Measurements from ENCODE around the gene EML6. TPM values are rescaled to one million over a fixed set of nuclear protein-coding genes. Genes with fewer than 3 reads are reported as not detected.

The EML6 gene
- polyA plus RNA-seq, 1 donor (not counting 4 experiments of a cell fraction or from before 2014, with no cell fraction given): 0.96 TPM

DNA sequence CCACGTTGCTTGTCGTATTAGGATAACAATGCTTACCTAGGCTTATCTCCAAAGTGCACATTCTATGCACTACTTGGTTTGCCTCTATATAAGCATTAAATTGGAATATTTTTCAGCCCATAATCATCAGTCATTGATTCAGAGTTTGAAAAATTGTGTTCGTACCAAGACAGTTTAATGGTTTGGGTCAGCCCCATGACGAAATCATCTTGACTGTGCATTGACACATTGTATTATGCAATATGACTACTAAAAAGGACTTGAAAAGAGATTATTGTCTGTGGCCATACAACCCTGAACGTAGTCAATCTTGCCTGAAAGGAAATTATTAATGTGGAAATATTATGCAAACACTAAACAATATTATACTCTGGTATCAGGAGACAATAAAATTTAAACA lies 141.3 kb downstream of the EML6 start:
- no peak for DNase-seq (ENCODE audit: low read depth, low spot score)
- peaks cover 15% of the 10 kb centered on the region for H3K4me1 ChIP-seq (ENCODE audit: control insufficient read depth, extremely low read depth, insufficient read depth, low read length)

DNA sequence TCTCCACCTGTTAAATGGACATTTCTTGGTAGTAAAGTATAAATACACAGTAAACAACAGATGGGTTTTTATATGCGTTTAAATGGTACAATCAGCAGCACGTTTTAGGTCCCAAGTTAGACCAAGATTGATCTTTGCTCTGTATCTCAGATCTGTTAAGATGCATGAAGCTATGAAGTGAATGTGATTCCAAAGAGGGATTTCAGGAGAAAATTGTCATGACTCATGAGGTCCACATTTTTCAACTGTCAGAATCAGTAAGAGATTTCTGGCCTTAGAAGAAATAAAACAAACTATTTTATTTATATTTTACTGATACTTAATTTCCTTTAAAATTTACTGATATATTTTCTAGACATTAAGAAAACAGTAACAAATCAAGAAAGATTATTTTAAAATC lies 142.7 kb downstream of the EML6 start:
- no peak for FAIRE-seq
- H3K9me3 ChIP-seq (ENCODE audit: control insufficient read depth, low read depth, low read length): no peaks in the 10 kb centered on the region
- no peaks in the 10 kb centered on the region for H3K79me2 ChIP-seq (ENCODE audit: control insufficient read depth, insufficient read depth, low read length)
- no peak overlapping the region for H3K9ac ChIP-seq (ENCODE audit: control insufficient read depth, extremely low read depth, insufficient read depth, low read length)
- no peak overlapping the region for H3K27ac ChIP-seq (ENCODE audit: control insufficient read depth, insufficient read depth, low read length)
- dilution Hi-C loops (cut with MboI; ENCODE audit: extremely low pct_ligation_motif_present, low sequenced_read_pairs): no loop called here
- no peak overlapping the region for H3K4me3 ChIP-seq (ENCODE audit: control insufficient read depth in 2 of 3, extremely low read depth in 1 of 3, insufficient read depth in 2 of 3, low read depth in 1 of 3, low read length in 3 of 3)
- no peaks in the 10 kb centered on the region for H3K36me3 ChIP-seq (ENCODE audit: control insufficient read depth in 2 of 2, extremely low read depth in 1 of 2, insufficient read depth in 2 of 2, low read length in 2 of 2)
- no peak overlapping the region for H3K4me2 ChIP-seq (ENCODE audit: control insufficient read depth, extremely low read depth, insufficient read depth, low read depth, low read length)
- no peaks in the 10 kb centered on the region for H3K27me3 ChIP-seq (ENCODE audit: control insufficient read depth, extremely low read depth, insufficient read depth, low read length)
- no peak overlapping the region for H2AFZ ChIP-seq (ENCODE audit: control insufficient read depth, low read length)
- TF ChIP-seq, protein P1, sequence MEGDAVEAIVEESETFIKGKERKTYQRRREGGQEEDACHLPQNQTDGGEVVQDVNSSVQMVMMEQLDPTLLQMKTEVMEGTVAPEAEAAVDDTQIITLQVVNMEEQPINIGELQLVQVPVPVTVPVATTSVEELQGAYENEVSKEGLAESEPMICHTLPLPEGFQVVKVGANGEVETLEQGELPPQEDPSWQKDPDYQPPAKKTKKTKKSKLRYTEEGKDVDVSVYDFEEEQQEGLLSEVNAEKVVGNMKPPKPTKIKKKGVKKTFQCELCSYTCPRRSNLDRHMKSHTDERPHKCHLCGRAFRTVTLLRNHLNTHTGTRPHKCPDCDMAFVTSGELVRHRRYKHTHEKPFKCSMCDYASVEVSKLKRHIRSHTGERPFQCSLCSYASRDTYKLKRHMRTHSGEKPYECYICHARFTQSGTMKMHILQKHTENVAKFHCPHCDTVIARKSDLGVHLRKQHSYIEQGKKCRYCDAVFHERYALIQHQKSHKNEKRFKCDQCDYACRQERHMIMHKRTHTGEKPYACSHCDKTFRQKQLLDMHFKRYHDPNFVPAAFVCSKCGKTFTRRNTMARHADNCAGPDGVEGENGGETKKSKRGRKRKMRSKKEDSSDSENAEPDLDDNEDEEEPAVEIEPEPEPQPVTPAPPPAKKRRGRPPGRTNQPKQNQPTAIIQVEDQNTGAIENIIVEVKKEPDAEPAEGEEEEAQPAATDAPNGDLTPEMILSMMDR (optimal IDR thresholded peaks at IDR 0.05 in 1 of 3, IDR thresholded peaks at IDR 0.05 in 1 of 3, conservative IDR thresholded peaks at IDR 0.05 in 1 of 3; ENCODE audit: extremely low read depth in 1 of 3, insufficient read depth in 2 of 3, low read length in 3 of 3): no peak
- TF ChIP-seq EZH2 (IDR thresholded peaks at IDR 0.05; ENCODE audit: low read length): no peak
- H3K4me1 ChIP-seq (ENCODE audit: control insufficient read depth, extremely low read depth, insufficient read depth, low read length): peaks cover 5% of the 10 kb centered on the region
- no peak for DNase-seq (ENCODE audit: low read depth, low spot score)
- no peaks in the 10 kb centered on the region for H3K9me1 ChIP-seq (ENCODE audit: control insufficient read depth, extremely low read depth, insufficient read depth, low read length)
- no peaks in the 10 kb centered on the region for H4K20me1 ChIP-seq (ENCODE audit: control insufficient read depth, extremely low read depth, insufficient read depth, low read length)

More for the DNA sequence above, 141.3 kb downstream of the EML6 start:
- TF ChIP-seq EZH2 (IDR thresholded peaks at IDR 0.05; ENCODE audit: low read length): no peak
- TF ChIP-seq, protein P1 (optimal IDR thresholded peaks at IDR 0.05 in 1 of 3, IDR thresholded peaks at IDR 0.05 in 1 of 3, conservative IDR thresholded peaks at IDR 0.05 in 1 of 3; ENCODE audit: extremely low read depth in 1 of 3, insufficient read depth in 2 of 3, low read length in 3 of 3): no peak
- Histone ChIP-seq H2AFZ (ENCODE audit: control insufficient read depth, low read length) (no peak overlapping the region), H3K9me3 (ENCODE audit: control insufficient read depth, low read depth, low read length) (no peaks in the 10 kb centered on the region), H3K4me2 (ENCODE audit: control insufficient read depth, extremely low read depth, insufficient read depth, low read depth, low read length) (no peak overlapping the region), H4K20me1 (ENCODE audit: control insufficient read depth, extremely low read depth, insufficient read depth, low read length) (no peaks in the 10 kb centered on the region), H3K27me3 (ENCODE audit: control insufficient read depth, extremely low read depth, insufficient read depth, low read length) (no peaks in the 10 kb centered on the region), H3K4me3 (ENCODE audit: control insufficient read depth in 2 of 3, extremely low read depth in 1 of 3, insufficient read depth in 2 of 3, low read depth in 1 of 3, low read length in 3 of 3) (no peak overlapping the region), H3K36me3 (ENCODE audit: control insufficient read depth in 2 of 2, extremely low read depth in 1 of 2, insufficient read depth in 2 of 2, low read length in 2 of 2) (no peaks in the 10 kb centered on the region), H3K27ac (ENCODE audit: control insufficient read depth, insufficient read depth, low read length) (no peak overlapping the region), H3K9ac (ENCODE audit: control insufficient read depth, extremely low read depth, insufficient read depth, low read length) (no peak overlapping the region), H3K9me1 (ENCODE audit: control insufficient read depth, extremely low read depth, insufficient read depth, low read length) (no peaks in the 10 kb centered on the region), H3K79me2 (ENCODE audit: control insufficient read depth, insufficient read depth, low read length) (no peaks in the 10 kb centered on the region)
- dilution Hi-C loops (cut with MboI; ENCODE audit: extremely low pct_ligation_motif_present, low sequenced_read_pairs): no loop called here
- no peak for FAIRE-seq

All from keratinocyte (primary cell).